BE2C (cell line): ENCODE results near the gene CPNE1.
"Not testable (repeated sequence)": the region's sequence is repeated elsewhere in the genome, so short reads cannot be mapped to it uniquely, and the experiment has no call there.

Source experiments
- DNase-seq: peaks from one replicate; pipeline ENCODE4 v3.0.0-alpha.2; 2020
- H3K27me3 ChIP-seq: fragments of 250-450 bp; sonication (Bioruptor Pico); 2 replicates; pipeline ENCODE4 v1.5.1; 2020; ENCODE audit warnings: mild to moderate bottlenecking
- H3K36me3 ChIP-seq: fragments of 250-450 bp; sonication (Bioruptor Pico); 2 replicates; pipeline ENCODE4 v1.5.1; 2020; ENCODE audit warnings: mild to moderate bottlenecking
- H3K4me1 ChIP-seq: fragments of 250-450 bp; sonication (Bioruptor Pico); 2 replicates; pipeline ENCODE4 v1.5.1; 2020
- H3K4me3 ChIP-seq: 2 replicates; pipeline ENCODE4 v1.5.1; 2011; ENCODE audit warnings: low read depth, low read length
- H3K9me3 ChIP-seq: fragments of 250-450 bp; sonication (Bioruptor Pico); 2 replicates; pipeline ENCODE4 v1.5.1; 2020
- TF ChIP-seq, protein P1 (sequence below): IDR thresholded peaks from 2 replicates; pipeline ENCODE4 v1.5.1; 2012; ENCODE audit warnings: mild to moderate bottlenecking, low read depth, low read length

CPNE1 gene

DNA sequence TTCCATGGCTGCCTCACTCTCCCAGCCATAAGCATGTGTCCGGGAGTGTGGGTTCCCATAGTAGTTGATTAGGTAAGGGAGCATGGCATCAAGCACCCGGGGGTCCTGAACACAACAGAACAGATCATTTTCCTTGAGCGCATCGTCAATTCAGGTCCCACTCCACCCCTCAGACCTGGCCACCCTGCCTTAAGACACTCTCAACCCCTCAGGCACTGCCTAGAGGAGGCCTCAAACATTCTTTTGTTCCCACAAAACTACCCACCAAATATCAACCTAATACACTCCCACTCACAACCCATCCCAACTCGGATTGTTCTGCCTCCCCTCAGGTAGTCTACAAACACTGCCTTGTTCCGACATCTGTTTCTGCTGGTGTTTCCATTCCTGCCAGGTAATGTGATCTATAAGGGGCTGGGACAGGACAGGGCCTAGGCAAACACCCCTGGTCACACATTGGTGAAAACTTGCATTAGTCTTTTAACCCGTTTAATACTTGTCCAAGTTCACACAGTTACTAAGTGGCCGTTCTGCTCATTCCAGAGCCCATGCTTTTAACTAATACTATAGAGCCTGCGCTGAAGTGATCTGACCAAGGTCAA is 33.1 kb upstream of the CPNE1 start:
- Histone ChIP-seq H3K27me3 (no peaks in the 10 kb centered on the region), H3K4me1 (no peaks in the 10 kb centered on the region), H3K4me3 (peak overlapping the region; percentile 89), H3K36me3 (peaks cover 22% of the 10 kb centered on the region), H3K9me3 (no peaks in the 10 kb centered on the region)
- DNase-seq, result no peak
- TF ChIP-seq, protein P1, sequence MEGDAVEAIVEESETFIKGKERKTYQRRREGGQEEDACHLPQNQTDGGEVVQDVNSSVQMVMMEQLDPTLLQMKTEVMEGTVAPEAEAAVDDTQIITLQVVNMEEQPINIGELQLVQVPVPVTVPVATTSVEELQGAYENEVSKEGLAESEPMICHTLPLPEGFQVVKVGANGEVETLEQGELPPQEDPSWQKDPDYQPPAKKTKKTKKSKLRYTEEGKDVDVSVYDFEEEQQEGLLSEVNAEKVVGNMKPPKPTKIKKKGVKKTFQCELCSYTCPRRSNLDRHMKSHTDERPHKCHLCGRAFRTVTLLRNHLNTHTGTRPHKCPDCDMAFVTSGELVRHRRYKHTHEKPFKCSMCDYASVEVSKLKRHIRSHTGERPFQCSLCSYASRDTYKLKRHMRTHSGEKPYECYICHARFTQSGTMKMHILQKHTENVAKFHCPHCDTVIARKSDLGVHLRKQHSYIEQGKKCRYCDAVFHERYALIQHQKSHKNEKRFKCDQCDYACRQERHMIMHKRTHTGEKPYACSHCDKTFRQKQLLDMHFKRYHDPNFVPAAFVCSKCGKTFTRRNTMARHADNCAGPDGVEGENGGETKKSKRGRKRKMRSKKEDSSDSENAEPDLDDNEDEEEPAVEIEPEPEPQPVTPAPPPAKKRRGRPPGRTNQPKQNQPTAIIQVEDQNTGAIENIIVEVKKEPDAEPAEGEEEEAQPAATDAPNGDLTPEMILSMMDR, result no peak

DNA sequence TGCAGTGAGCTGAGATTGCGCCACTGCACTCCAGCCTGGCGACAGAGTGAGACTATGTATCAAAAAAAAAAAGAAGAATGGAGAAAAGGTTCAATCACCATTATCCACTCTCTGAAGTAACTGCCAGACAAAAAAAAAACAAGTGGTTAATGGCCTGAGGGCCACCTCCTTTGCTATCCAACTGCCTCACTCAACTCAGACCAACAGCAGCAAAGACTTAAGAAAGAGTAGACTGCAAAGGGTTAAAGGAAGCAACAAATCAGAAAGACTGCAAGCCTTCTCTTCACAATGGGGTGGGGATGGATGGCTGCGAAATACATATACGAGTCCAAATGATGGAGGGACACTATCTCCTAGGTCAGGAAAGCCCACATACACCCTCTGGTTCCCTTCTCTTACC is 31.3 kb upstream of the CPNE1 start:
- H3K36me3 ChIP-seq, result peaks cover 5% of the 10 kb centered on the region; the same call in 1 of the 2 replicates
- no peaks in the 10 kb centered on the region for H3K9me3 ChIP-seq
- no peaks in the 10 kb centered on the region for H3K4me1 ChIP-seq
- TF ChIP-seq, protein P1, result no peak
- no peaks in the 10 kb centered on the region for H3K27me3 ChIP-seq
- DNase-seq, result no peak
- H3K4me3 ChIP-seq, result no peak overlapping the region

DNA sequence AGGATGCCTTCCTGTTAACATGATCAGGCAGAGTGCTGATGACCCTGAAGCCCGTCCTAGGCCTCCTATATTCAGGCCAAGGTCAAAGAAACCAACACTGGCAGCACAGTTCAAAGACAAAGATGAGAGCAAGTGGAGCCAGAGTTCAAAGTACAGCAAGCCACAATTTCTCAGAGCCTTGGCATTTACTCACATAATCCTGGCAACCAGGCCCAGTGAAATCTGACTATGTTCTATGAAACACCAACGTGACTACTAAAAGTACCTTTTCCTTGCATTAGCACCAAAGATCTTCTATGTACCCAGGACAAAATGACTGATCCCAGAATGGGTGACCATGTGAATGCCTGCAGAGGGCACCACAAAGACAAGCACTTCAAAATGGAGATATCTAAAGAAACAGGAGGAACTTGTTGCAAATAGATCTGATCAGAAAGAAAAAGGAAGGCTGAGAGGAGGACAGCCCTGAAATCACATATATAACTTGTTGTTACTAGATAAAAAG is 30.6 kb upstream of the CPNE1 start:
- no peak overlapping the region for H3K4me3 ChIP-seq
- H3K4me1 ChIP-seq, result no peaks in the 10 kb centered on the region
- DNase-seq, result no peak
- H3K27me3 ChIP-seq, result no peaks in the 10 kb centered on the region
- H3K9me3 ChIP-seq, result no peaks in the 10 kb centered on the region
- H3K36me3 ChIP-seq, result peaks cover 2% of the 10 kb centered on the region; the same call in 1 of the 2 replicates
- TF ChIP-seq, protein P1, result no peak

DNA sequence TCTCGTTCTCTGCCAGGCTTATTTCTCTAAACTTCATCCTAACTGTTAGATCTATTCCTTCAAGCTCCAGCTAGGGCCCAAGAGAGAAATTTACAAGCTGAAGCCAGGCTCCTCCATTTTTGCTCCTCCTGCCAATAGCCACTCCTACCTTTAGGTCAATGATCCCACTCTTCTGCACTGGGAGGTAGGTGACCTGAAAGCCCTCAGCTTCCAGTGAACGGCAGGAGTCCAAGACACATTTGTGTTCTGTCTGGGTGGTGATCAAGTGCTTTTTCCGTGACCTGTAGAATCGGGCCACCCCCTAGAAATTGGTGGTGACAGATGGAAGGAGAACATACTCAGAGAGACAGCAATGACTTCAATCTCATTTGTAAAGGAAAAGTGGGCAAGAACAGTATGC is 25.6 kb upstream of the CPNE1 start:
- Histone ChIP-seq H3K9me3 (no peaks in the 10 kb centered on the region), H3K4me1 (no peaks in the 10 kb centered on the region), H3K27me3 (no peaks in the 10 kb centered on the region), H3K36me3 (peaks cover 5% of the 10 kb centered on the region), H3K4me3 (no peak overlapping the region)
- TF ChIP-seq, protein P1, result no peak
- no peak for DNase-seq

DNA sequence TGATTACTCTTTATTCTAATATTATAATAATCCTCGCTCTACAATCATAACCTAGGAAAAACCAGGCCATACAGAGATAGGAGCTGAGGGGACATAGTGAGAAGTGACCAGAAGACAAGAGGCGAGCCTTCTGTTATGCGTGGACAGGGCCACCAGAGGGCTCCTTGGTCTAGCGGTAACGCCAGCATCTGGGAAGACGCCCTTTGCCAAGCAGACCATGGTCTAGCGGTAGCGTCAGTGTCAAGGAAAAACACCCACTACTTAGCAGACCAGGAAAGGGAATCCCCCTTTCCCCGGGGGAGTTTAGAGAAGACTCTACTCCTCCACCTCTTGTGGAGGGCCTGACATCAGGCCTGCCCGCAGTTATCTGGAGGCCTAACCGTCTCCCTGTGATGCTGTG is 22.2 kb upstream of the CPNE1 start:
- H3K27me3 ChIP-seq, H3K4me1 ChIP-seq, H3K9me3 ChIP-seq, H3K36me3 ChIP-seq, H3K4me3 ChIP-seq: not testable (repeated sequence)
- peak; percentile 53 for DNase-seq
- TF ChIP-seq, protein P1, result peak; percentile 30

DNA sequence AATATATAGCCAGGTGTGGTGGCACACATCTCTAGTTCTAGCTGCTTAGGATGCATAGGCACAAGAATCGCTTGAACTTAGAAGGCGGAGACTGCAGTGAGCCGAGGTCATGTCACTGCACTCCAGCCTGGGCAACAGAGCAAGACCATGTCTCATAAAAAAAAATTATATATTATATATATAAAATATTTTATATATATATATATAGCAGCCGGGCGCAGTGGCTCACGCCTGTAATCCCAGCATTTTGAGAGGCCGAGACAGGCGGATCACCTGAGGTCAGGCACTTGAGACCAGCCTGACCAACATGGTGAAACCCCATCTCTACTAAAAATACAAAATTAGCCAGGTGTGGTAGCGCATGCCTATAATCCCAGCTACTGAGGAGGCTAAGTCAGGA is 20.7 kb upstream of the CPNE1 start:
- not testable (repeated sequence) for H3K36me3 ChIP-seq, H3K9me3 ChIP-seq, H3K4me1 ChIP-seq, H3K4me3 ChIP-seq, H3K27me3 ChIP-seq, DNase-seq
